NOMO-1 treated with DMSO at 0.1 percent for 48 hours (cell line): Measurements from ENCODE around the gene STAB2.

Experiments
- DNase-seq: peaks from one replicate; lab custom pipeline; 2025; ENCODE audit not compliant: unreplicated experiment; lab: John Stamatoyannopoulos, UW

STAB2 gene

DNA sequence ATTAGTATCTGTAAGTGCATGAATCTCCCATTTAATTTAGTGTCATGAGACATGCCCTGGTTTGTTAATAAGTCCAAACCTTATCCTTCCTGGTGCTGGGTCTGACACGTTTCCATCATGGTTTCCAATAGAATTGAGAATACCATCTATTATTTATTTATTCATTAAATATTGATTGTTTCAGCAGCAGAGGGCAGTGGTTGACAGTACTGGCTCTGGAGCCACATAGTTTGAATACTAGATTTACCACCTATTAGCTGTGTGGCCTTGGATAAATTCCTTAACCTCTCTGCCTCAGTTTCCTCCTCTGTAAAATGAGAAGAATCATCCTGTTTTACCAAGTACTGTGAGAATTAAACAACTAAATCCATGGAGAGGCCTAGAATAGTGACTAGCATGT, 941 bp upstream of the STAB2 start:
- DNase-seq, result no peak

DNA sequence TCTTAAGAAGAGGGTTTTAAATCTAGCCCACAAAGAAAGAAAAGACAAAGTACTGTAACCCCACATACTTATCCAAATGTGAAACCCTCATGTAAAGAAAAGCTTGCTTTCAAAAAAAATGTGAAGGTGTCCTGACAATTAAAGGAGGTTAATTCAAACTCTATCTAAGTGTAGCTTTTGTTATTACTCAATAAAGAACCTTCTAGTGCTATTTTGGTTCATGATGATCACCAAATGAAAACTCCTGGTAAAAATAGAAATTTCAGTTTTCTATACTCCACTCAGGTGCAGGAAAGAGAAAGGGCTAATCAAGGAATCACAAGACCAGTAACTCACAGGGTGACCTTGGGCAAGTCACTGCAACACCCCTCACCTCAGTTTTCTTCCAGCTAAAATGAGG, 1.6 kb downstream of the STAB2 start:
- no peak for DNase-seq

DNA sequence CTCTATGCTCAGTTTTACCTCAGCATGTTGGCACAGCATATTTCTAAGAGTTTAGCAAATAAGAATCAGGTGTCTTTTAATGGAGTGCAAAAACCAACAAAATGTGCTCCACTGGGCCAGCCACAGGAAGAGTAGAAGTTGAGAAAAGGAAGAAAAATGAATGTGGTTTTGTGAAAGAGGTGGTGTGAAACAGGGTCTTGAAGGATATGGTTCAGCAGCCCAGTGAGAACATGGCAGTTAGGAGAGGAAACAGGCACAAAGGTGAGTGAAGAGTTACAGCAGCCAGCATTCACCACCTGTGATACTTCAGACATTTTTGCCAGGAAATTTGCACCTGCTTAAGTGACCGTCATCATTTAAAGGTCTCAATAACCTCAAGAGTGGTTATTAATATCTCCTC, 2.4 kb downstream of the STAB2 start:
- DNase-seq, result no peak

DNA sequence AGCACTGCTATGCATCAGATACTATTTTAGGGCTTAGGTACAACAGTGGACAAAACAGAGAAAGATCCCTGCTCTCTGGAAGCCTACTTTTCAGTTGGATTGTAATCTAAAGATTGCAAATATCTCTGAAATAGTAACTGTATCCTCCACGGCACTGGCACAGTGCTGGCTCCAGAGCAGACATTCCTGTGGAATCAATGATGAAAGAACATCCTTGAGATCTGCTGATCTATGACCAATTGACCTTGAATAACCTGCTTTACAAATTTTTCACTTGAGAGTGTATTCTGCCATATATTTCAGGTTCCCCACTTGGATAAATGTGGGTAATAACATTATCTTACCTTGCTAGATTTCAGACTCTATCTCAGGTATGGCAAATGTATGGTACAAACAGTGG, 3.2 kb downstream of the STAB2 start:
- DNase-seq, result no peak

DNA sequence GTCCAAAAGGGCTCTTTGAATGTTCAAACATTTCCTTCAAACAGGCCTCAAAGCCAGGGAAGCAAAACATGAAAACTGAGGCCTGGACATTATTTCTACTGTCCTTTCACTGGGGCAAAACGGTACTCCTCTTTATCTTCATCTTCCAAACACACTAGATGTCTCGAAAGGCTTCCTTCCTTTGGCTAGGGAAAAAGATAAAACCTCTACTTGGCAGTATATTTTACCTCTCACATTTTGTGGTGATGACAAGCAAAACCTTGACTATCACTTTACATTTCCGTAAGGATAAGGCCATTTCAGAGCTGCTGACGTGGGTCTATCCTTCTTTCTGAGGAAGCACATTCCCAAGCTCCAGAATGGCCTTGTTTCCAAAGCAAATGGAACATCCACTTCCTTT, 9.9 kb downstream of the STAB2 start:
- no peak for DNase-seq

DNA sequence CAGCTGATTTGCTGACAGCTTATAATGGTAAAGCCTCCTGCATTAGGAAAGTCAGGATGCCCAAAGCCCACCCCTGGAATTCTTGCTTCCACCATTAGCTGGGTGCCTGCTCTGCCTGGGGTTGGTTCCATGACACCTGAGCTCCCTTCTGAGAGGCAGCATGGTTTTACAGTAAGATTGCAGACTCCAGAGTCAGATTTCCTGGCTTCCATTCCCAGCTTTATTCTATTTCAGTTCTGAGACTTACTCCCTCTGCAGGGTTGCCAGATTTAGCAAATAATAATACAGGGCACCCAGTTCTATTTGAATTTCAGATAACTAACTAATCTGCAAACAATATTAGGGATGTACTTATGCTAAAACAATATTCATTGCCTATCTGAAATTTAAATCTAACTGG, 12.2 kb downstream of the STAB2 start:
- DNase-seq, result no peak

DNA sequence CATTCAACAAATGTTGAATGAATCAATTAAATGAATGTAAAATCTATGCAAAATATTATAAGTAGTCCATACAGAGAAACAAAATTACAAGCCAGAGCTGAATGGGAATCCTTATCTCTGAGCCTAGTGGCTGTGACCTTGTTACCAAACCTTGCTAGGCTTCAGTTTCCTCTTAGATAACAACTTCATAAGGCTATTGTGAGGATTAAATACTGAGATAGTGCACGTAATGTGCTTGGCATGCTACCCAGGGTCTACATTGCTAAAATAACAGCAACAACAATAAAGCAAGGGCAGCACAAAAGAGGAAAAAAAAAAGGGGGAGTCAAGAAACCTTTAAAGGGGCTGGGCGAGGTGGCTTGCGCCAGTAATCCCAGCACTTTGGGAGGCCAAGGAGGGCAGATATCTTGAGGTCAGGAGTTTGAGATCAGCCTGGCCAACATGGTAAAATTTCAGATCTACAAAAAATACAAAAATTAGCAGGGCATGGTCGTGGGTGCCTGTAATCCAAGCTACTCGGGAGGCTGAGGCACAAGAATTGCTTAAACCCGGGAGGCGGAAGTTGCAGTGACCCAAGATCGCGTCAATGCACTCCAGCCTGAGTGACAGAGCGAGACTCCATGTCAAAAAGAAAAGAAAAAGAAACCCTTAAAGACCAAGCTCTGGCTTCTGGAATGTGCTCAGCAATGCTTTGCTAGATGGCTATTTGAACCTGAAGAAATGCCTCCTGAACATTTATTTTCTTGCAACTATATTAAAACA, 14.1 kb downstream of the STAB2 start:
- no peak for DNase-seq

DNA sequence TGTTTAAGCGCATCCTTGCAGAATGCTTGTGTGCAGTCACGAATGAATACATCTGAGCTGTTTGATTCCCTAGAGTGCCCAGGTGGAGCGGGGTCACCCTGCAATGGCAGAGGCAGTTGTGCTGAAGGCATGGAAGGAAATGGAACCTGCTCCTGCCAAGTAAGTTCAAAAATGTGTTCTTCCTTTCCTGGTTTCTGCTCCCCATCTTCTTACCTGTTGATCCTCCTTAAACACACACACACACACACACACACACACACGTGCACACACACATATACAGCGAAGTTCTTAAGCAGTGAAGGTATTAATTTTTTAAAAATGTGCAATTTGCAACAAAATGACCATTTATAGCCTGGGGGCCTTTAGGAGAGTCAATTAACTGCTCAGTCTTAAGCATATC, 33.3 kb downstream of the STAB2 start:
- no peak for DNase-seq

DNA sequence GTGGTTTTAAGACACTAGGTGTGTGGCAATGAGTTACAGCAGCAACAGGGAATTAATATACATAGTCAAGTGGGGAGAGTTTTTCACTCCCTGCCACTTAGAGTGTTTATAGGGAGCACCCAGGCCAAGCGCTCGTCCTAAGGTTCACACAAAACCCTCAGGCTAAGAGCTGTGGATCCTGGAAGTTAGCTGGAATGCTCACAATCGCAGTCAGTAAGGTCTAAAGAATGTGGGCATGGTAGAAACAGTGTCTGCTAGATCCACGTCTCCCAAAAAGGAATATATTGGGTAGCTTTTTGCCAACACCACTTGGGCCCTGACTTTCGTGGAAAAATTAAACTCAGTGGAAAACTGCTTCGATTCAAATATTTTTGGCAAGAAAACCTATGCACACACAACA, 36.6 kb downstream of the STAB2 start:
- DNase-seq, result no peak

DNA sequence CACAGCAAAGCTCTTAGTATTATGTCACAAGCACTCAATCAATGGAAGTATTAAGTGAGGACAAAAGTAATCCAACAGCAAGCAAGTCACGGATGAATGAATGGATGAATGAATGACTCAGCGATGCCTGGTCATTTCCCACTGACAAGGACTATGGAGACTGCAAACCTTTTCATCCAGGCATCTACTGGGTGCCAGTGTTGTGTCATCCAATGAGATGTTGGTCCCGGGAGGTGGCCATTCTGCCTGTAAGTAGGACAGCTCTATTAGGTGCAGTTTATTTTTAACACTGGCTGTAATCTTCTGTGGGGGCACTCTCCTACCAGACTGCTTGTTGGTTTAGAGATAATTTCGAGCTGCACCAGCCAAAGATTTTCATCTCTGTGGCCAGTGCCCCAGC, 39.4 kb downstream of the STAB2 start:
- DNase-seq, result no peak

DNA sequence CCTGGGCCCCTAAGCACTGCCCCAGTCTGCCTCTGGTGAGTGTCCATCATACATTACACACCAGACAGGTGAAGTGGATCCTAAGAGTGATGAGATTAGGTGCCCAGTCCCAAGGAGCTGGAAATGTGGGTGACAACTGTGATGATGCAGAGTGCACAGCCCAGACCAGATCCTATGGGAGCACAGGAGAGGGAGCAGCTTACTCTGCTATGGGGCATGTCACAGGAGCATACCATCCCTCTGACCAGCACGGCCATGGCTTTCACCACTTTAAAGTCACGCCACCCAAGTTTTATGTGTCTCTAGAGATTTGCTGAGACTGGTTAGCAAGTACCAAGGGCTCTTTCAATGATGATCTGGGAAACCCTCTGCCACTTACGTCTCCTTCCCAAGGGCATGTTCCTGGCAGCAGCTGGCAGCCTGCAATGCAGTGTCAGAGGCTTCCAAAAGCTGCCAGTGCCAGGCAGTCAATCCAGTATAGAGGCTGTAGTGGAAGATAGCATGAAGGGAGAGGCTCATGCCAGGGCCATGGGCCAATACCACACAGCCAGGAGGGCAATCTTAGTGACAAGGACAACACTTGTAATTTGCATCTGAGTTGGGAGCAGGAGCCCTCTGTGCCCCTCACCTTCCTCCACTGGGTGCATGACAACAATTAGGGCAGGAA, 40.2 kb downstream of the STAB2 start:
- no peak for DNase-seq

DNA sequence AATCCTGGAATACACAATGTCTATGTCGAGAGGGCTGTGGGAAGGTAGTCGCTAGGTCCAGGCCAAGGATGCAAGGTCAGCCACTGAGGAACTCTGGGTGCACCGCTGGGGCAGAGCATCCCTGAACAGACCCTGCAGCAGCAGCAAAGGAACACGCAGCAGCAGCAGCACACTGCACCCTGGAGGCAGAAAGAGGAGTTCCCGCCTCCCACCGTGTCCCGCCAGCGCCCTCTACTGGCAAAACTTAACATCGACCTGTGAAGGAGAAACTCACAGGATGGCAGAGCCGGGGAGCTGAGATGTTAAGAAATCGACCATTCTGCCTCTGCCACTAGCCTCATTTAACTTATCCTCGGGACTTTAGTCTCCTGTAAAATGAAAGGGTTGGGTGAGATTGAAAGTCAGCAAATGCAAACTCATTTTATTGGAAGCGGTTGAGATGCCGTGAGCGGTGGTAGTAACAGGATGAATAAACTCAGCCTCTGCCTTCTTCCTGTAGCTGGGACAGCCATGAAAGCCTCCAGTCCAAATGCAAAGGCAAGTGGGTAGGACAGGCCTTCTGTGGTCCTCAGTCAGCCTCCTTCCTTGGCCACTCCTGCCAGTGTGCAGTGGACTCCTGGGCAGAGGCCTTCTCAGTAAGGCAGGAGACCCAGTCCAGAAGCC, 45.6 kb downstream of the STAB2 start:
- DNase-seq, result peak; percentile 70

DNA sequence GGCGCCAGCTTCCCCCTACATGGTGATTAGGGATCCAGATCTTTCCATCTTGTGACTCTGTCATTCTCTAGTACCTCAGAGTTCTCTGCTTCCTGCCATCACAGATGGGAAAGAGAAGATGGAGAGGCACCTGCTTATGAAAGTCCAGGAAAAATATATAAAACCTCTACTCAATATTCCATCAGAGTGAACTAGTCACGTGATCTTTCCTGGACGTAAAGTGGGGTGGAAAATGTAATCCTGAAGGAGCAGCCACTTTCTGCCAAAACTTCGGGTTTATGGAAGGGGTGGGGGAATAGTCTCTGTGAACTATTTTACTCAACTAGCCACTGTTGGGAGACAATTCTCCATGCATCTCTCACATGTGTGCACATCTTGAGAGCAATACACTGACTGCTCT, 47.7 kb downstream of the STAB2 start:
- no peak for DNase-seq

DNA sequence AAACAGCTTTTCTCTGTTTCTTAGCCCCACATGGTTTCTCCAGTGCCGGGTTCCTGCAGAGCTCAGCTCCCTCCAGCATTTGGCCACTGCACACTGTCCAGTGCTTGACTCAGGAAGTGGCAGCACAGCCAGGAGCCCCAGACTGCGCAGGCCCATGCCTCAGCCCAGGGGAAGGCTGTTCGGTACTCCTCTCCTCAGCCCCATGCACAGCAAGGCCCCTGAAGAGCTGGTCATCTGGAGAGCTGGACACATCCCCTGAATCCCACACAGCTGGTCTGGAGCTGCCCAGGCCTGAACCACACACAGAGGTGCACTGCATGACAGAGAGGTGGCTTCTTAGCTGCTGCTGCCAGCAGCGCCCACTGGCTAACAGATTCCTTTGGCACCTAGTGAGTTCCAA, 48.3 kb downstream of the STAB2 start:
- DNase-seq, result no peak

DNA sequence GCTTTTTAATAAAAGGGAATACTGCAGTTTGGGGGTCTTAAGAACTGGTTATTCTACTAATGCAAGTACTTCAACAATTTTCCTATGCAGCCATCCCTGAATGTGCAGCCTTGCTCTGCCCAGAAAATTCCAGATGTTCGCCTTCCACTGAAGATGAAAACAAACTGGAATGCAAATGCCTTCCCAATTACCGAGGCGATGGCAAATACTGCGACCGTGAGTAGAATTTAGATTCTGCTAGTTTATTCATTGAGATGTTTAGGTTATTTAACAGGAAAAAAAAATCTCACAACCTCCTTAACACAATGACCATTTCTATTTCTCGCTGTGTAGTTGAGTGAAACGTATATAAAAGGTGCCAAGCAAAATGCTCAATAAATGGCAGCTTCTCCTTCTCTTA, 49.9 kb downstream of the STAB2 start:
- no peak for DNase-seq

DNA sequence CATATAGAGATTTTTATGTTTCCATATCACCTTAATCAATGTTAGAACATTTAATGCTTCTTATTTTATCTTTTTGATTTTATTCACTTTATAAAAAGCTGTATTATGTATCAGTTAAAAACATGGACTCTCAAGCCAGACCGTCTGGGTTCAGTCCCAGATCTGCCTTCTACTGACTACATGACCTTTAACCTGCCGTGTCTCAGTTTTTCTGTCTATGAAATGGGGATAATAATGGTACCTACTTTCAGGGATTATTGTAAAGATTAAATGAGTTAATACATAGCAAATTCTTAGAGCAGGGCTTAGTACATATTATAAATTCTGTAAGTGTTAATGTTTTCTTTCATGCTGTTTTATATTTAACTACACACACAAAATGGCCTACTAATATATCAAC, 50.4 kb downstream of the STAB2 start:
- DNase-seq, result no peak

DNA sequence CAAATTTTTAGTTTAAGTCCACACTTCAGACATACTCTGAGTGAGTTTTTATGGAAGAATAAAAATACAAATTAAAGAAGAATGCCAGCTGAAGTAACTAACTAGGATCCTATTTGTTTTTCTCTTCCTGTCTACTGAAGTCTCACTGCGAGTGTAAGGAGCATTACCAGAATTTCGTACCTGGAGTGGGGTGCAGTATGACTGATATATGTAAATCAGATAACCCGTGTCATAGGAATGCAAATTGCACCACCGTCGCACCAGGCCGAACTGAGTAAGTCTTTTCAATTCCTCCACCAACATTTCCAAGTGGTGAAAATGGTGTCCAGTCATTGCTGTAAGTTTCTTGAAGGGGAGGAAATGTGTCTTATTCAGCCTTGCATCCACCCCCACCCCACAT, 52.9 kb downstream of the STAB2 start:
- no peak for DNase-seq

DNA sequence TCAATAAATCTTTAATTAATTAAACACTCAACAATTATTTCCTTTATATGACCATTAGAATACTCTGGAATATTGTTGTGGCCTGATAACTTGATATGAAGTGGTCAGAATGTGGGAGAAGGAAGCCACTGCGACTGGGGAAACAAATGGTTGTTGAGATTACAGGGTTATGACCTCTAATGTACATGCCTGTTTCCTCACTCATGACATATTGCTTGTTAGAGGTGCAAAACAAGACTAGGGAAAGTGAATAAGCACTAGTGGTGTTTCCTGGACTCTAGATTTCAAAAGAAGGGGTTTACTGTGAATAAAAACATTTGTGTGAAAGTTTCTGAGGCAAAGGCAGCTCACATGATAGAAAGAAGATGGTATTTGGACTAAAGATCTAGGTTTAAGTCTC, 53.3 kb downstream of the STAB2 start:
- no peak for DNase-seq

DNA sequence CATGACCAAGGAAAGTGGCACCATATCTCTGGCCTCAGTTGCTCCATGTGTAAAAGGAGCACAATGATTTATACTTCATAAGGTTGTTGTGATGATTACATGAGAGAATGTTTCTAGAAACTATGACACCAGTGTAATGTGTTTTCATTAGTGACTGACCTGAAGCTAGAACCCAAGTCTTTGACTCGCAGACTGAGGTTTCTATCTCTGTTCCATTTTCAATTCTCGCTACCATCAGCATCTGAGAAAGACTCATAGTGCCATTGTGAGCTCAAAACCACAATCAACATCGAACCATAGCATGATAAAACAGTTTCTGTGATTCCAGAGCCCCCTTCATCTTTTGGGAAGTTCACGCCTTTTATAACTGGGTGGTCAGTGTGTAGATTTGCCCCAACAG, 53.8 kb downstream of the STAB2 start:
- DNase-seq, result no peak

DNA sequence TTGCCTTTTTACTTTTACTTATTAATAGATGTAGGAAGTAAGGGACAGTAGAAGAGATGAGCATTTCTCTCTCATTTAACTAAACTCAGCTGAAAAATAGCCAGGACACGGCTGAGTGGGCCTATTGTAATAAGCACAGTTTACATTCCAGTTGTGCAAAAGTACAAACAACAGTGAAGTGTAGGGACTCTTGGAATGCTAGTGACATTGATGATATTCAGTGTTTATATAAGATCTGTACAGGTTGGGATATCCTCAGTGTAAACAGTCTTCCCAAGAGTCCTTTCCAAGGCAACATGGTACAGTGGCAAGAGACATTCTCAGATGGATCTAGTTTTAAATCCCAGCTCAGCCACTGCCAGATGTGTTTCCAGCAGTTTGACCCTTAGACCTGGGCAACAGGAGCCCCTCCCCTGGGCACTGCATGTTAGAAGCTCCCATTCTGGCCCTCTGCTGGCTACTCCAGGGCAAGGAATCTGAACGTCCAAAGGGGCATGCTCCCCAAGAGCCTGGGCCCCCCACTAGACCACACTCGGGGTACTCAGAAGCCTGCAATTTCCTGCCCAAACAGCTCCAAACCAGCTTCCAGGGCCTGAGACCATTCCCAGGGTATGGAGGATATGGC, 55.3 kb downstream of the STAB2 start:
- DNase-seq, result no peak

DNA sequence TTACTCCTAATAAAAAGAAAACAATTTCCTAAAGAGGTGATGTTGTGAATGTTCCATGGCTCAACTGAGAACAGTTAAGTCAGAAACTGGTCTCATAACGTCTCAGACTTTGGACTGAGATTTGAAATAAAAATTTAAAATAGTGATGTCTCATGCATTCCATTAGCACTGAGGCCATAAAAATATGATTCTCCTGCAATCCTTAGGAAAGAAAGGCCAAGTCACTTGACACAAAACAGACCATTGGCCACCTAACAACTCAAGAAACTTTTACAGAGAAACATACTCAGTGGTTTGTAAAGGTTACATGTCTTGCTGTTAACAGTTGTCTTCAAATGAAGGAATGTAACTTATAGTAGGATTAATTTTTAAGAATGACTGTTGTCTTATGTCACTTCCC, 58.1 kb downstream of the STAB2 start:
- DNase-seq, result no peak

DNA sequence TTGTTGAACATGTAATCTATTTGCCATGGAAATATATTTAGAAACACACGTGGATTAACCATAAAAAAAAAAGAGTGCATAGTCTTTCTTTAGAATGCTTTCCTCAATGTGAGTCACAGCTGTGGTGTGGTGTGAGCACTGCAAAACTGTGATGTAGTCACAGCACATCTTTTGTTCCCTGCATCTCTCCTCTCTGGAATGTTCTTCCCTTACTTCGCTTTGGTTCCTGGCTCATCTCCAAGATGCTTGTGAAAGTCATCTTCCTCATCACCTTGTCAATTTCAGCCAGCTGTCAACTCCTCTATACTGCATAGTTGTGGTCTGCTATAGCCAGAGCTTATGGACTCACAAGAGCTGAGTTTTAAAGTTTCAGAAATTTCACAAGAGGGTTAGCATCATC, 60.2 kb downstream of the STAB2 start:
- no peak for DNase-seq
